SK-N-SH treated with all-trans-retinoic acid at 6 μM for 48 hours (cell line): Measurements from ENCODE around the gene WDFY2.

Experiments used
- CREB5 ChIP-seq: fragments of 250-450 bp; sonication (Bioruptor Pico); IDR thresholded peaks from 2 replicates; pipeline ENCODE4 v1.5.1; 2020; ENCODE audit warnings: low read depth, mild to moderate bottlenecking, moderate library complexity
- CSDC2 ChIP-seq: fragments of 250-450 bp; sonication (Bioruptor Pico); IDR thresholded peaks from 2 replicates; pipeline ENCODE4 v1.5.0; 2020; ENCODE audit warnings: mild to moderate bottlenecking, moderate library complexity
- CSRNP3 ChIP-seq: fragments of 250-450 bp; sonication (Bioruptor Pico); IDR thresholded peaks from 2 replicates; pipeline ENCODE4 v1.5.1; 2021; ENCODE audit warnings: mild to moderate bottlenecking, moderate library complexity
- ISL1 ChIP-seq: fragments of 250-450 bp; sonication (Bioruptor Pico); IDR thresholded peaks from 2 replicates; pipeline ENCODE4 v2.1.2; 2022; ENCODE audit warnings: mild to moderate bottlenecking, moderate library complexity
- OSR1 ChIP-seq: fragments of 250-450 bp; sonication (Bioruptor Pico); IDR thresholded peaks from 2 replicates; pipeline ENCODE4 v1.8.0; 2022; ENCODE audit warnings: moderate library complexity, mild to moderate bottlenecking, inconsistent platforms
- PATZ1 ChIP-seq: fragments of 250-450 bp; sonication (Bioruptor Pico); IDR thresholded peaks from 2 replicates; pipeline ENCODE4 v1.8.0; 2020; ENCODE audit warnings: mild to moderate bottlenecking, moderate library complexity, borderline replicate concordance
- POU6F1 ChIP-seq: fragments of 250-450 bp; sonication (Bioruptor Pico); IDR thresholded peaks from 2 replicates; pipeline ENCODE4 v1.8.0; 2021; ENCODE audit warnings: low read depth, mild to moderate bottlenecking, moderate library complexity, borderline replicate concordance
- RARB ChIP-seq: fragments of 250-450 bp; sonication (Bioruptor Pico); IDR thresholded peaks from 2 replicates; pipeline ENCODE4 v1.8.0; 2021; ENCODE audit warnings: mild to moderate bottlenecking, moderate library complexity
- SNAI2 ChIP-seq: fragments of 250-450 bp; sonication (Bioruptor Pico); IDR thresholded peaks from 2 replicates; pipeline ENCODE4 v1.5.0; 2020; ENCODE audit warnings: mild to moderate bottlenecking, moderate library complexity
- TCF4 ChIP-seq: fragments of 250-450 bp; sonication (Bioruptor Pico); IDR thresholded peaks from 2 replicates; pipeline ENCODE4 v1.8.0; 2021; ENCODE audit warnings: mild to moderate bottlenecking, moderate library complexity, borderline replicate concordance
- TOX ChIP-seq: fragments of 250-450 bp; sonication (Bioruptor Pico); IDR thresholded peaks from 2 replicates; pipeline ENCODE4 v1.8.0; 2021; ENCODE audit warnings: mild to moderate bottlenecking, moderate library complexity, borderline replicate concordance
- ZFP3 ChIP-seq: fragments of 250-450 bp; sonication (Bioruptor Pico); IDR thresholded peaks from 2 replicates; pipeline ENCODE4 v1.5.0; 2020; ENCODE audit warnings: mild to moderate bottlenecking, moderate library complexity
- ZNF70 ChIP-seq: fragments of 450-650 bp; formaldehyde crosslinking; IDR thresholded peaks from 2 replicates; pipeline ENCODE4 v1.5.0; 2020; ENCODE audit warnings: mild to moderate bottlenecking, moderate library complexity

- TF ChIP-seq SNAI2 (CRISPR knock-in tag) (no peak), TCF4 (CRISPR knock-in tag) (no peak), OSR1 (CRISPR knock-in tag) (no peak), RARB (CRISPR knock-in tag) (no peak), POU6F1 (CRISPR knock-in tag) (no peak), CREB5 (CRISPR knock-in tag) (no peak), PATZ1 (CRISPR knock-in tag) (no peak), CSRNP3 (CRISPR knock-in tag) (no peak), CSDC2 (CRISPR knock-in tag) (no peak), ZNF70 (no peak), ISL1 (no peak), ZFP3 (no peak), TOX (CRISPR knock-in tag) (no peak)
Observed at GRCh38 chr13:51800486-51800885, 216.2 kb downstream of the WDFY2 start.
